ENCODE results near the gene FILIP1.

FILIP1 gene

GRCh38 chr6:75363304-75363703 lies 130.3 kb downstream of the FILIP1 start:
- TF ChIP-seq FOXM1 (IDR thresholded peaks at IDR 0.05; ENCODE audit: borderline replicate concordance, low read depth) (no peak), ZBTB7A (IDR thresholded peaks at IDR 0.05; ENCODE audit: low read depth) (no peak), TEAD4 (IDR thresholded peaks at IDR 0.05) (no peak), TCF12 (IDR thresholded peaks at IDR 0.05; ENCODE audit: low read depth) (no peak), REST (IDR thresholded peaks at IDR 0.05; ENCODE audit: low read depth) (no peak), CEBPB (IDR thresholded peaks at IDR 0.05) (no peak), EP300 (IDR thresholded peaks at IDR 0.05; ENCODE audit: borderline replicate concordance) (no peak), RAD21 (IDR thresholded peaks at IDR 0.05; ENCODE audit: low read depth) (no peak), TAF1 (IDR thresholded peaks at IDR 0.05; ENCODE audit: low read depth) (no peak), CREB1 (IDR thresholded peaks at IDR 0.05; ENCODE audit: low read depth) (no peak), EGR1 (IDR thresholded peaks at IDR 0.05) (no peak), NFIC (IDR thresholded peaks at IDR 0.05) (no peak), YY1 (IDR thresholded peaks at IDR 0.05; ENCODE audit: low read depth) (no peak)
- TF ChIP-seq, protein P1, sequence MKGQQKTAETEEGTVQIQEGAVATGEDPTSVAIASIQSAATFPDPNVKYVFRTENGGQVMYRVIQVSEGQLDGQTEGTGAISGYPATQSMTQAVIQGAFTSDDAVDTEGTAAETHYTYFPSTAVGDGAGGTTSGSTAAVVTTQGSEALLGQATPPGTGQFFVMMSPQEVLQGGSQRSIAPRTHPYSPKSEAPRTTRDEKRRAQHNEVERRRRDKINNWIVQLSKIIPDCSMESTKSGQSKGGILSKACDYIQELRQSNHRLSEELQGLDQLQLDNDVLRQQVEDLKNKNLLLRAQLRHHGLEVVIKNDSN (IDR thresholded peaks at IDR 0.05) = no peak
- TF ChIP-seq, protein P2, sequence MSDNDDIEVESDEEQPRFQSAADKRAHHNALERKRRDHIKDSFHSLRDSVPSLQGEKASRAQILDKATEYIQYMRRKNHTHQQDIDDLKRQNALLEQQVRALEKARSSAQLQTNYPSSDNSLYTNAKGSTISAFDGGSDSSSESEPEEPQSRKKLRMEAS (IDR thresholded peaks at IDR 0.05) = no peak

DNA sequence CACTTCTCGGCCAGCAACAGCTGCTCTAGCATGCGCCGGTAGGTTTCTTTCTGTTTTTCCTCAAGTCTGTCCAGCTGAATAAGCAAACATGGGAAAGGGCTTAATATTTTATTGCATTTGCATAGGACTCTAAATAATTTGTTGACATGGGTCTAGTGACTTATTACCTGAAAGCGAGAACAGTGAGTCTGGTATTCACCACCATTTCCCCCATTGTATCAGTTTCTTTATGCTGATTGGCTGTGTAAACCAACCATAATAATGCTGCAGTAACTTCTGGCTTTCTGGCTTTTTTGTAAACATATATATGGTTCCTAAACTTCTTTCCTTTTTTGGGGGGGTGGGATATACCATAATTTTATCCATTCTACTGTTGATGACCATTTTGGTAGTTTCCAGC lies 140.0 kb downstream of the FILIP1 start:
- TF ChIP-seq TAF1 (IDR thresholded peaks at IDR 0.05; ENCODE audit: low read depth) = no peak
- TF ChIP-seq FOXM1 (IDR thresholded peaks at IDR 0.05; ENCODE audit: borderline replicate concordance, low read depth) = no peak
- TF ChIP-seq YY1 (IDR thresholded peaks at IDR 0.05; ENCODE audit: low read depth) = no peak
- TF ChIP-seq, protein P2 (IDR thresholded peaks at IDR 0.05) = no peak
- no peak for TF ChIP-seq EP300 (IDR thresholded peaks at IDR 0.05; ENCODE audit: borderline replicate concordance)
- TF ChIP-seq EGR1 (IDR thresholded peaks at IDR 0.05) = no peak
- TF ChIP-seq TEAD4 (IDR thresholded peaks at IDR 0.05) = no peak
- TF ChIP-seq NFIC (IDR thresholded peaks at IDR 0.05) = no peak

- TF ChIP-seq RAD21 (IDR thresholded peaks at IDR 0.05; ENCODE audit: low read depth) = no peak
Observed at GRCh38 chr6:75351570-75351969, 142.0 kb downstream of the FILIP1 start.

- TF ChIP-seq TAF1 (IDR thresholded peaks at IDR 0.05; ENCODE audit: low read depth) (no peak), CREB1 (IDR thresholded peaks at IDR 0.05; ENCODE audit: low read depth) (no peak), TCF12 (IDR thresholded peaks at IDR 0.05; ENCODE audit: low read depth) (no peak), NFIC (IDR thresholded peaks at IDR 0.05) (no peak), CEBPB (IDR thresholded peaks at IDR 0.05) (no peak), FOXM1 (IDR thresholded peaks at IDR 0.05; ENCODE audit: borderline replicate concordance, low read depth) (no peak)
- TF ChIP-seq, protein P1 (IDR thresholded peaks at IDR 0.05) = no peak
Observed at GRCh38 chr6:75350808-75351207, 142.8 kb downstream of the FILIP1 start.

DNA sequence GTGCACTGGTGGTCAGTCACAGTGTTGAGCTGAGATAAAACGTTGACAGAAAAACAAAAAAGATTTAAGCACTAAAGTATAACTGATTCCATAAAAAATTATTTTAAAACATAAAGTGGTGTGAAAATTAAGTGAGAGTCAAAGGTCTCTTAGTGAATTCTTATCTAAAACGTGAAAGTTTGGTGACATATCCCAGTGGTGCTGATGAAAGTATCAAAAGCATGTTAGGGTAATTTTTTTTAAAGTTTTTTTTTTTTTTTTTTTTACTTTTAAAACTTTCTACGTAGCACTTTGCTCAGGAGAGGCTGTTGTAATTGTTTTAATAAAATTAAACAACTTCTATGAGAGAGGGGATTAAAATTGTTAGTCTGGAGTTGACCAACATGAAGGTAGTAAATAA lies 143.4 kb downstream of the FILIP1 start:
- TF ChIP-seq EP300 (IDR thresholded peaks at IDR 0.05; ENCODE audit: borderline replicate concordance) = no peak
- TF ChIP-seq, protein P1 (IDR thresholded peaks at IDR 0.05) = no peak
- no peak for TF ChIP-seq NFIC (IDR thresholded peaks at IDR 0.05)
- no peak for TF ChIP-seq TEAD4 (IDR thresholded peaks at IDR 0.05)
- no peak for TF ChIP-seq TAF1 (IDR thresholded peaks at IDR 0.05; ENCODE audit: low read depth)
- TF ChIP-seq CEBPB (IDR thresholded peaks at IDR 0.05) = no peak
- no peak for TF ChIP-seq REST (IDR thresholded peaks at IDR 0.05; ENCODE audit: low read depth)
- TF ChIP-seq, protein P2 (IDR thresholded peaks at IDR 0.05) = no peak

GRCh38 chr6:75349262-75349984 lies 144.2 kb downstream of the FILIP1 start:
- TF ChIP-seq EP300 (IDR thresholded peaks at IDR 0.05; ENCODE audit: borderline replicate concordance) (no peak), ZBTB7A (IDR thresholded peaks at IDR 0.05; ENCODE audit: low read depth) (no peak), TEAD4 (IDR thresholded peaks at IDR 0.05) (no peak), FOXM1 (IDR thresholded peaks at IDR 0.05; ENCODE audit: borderline replicate concordance, low read depth) (no peak), REST (IDR thresholded peaks at IDR 0.05; ENCODE audit: low read depth) (no peak), NFIC (IDR thresholded peaks at IDR 0.05) (0 out of 2 replicates have a peak, but pooled peaks have one; percentile 12), CREB1 (IDR thresholded peaks at IDR 0.05; ENCODE audit: low read depth) (no peak), EGR1 (IDR thresholded peaks at IDR 0.05) (no peak), TCF12 (IDR thresholded peaks at IDR 0.05; ENCODE audit: low read depth) (0 out of 2 replicates have a peak, but pooled peaks have one; percentile 14), CEBPB (IDR thresholded peaks at IDR 0.05) (no peak), TAF1 (IDR thresholded peaks at IDR 0.05; ENCODE audit: low read depth) (0 out of 2 replicates have a peak, but pooled peaks have one; percentile 21), YY1 (IDR thresholded peaks at IDR 0.05; ENCODE audit: low read depth) (no peak), RAD21 (IDR thresholded peaks at IDR 0.05; ENCODE audit: low read depth) (peak; percentile 24; the same call in 1 of the 2 replicates)
- TF ChIP-seq, protein P2 (IDR thresholded peaks at IDR 0.05) = no peak
- TF ChIP-seq, protein P1 (IDR thresholded peaks at IDR 0.05) = no peak
